AG04450 (cell line): Measurements from ENCODE around the gene GNA12. TPM values are rescaled to one million over a fixed set of nuclear protein-coding genes. Genes with fewer than 3 reads are reported as not detected.

Experiments used
- CTCF ChIA-PET: fragments of 300-600, 350-600 bp; formaldehyde crosslinking; extraction: SDS; loops from one replicate; lab custom pipeline; 2022; ENCODE audit warnings: antibody characterized with exemption, inconsistent platforms; lab: Charles Lee
- POLR2A ChIA-PET: fragments of 350-600 bp; formaldehyde crosslinking; extraction: SDS; loops from one replicate; lab custom pipeline; 2021; ENCODE audit warnings: antibody characterized with exemption, inconsistent platforms; lab: Yijun Ruan, JAX
- DNase-seq: peaks from one replicate; pipeline ENCODE4 v3.0.0-alpha.2; 2011; ENCODE audit warnings: low read depth, low spot score
- H3K27ac ChIP-seq: one replicate; pipeline ENCODE4 v1.5.1; 2012; ENCODE audit warnings: low read depth, low read length, control low read depth
- H3K27me3 ChIP-seq: one replicate; pipeline ENCODE4 v1.6.0; 2012; ENCODE audit warnings: low read length; ENCODE audit not compliant: control insufficient read depth, insufficient read depth
- H3K4me3 ChIP-seq: 2 replicates; pipeline ENCODE4 v1.5.1; 2011; ENCODE audit warnings: mild to moderate bottlenecking, low read depth, low read length, control low read depth
- H3K9me3 ChIP-seq: 2 replicates; pipeline ENCODE4 v1.5.1; 2012; ENCODE audit warnings: low read length; ENCODE audit not compliant: control insufficient read depth, insufficient read depth
- CTCF ChIP-seq: IDR thresholded peaks from 2 replicates; pipeline ENCODE4 v1.5.1; 2011; ENCODE audit warnings: low read depth, low read length, control low read depth, inconsistent platforms
- polyA plus RNA-seq: library from polyadenylated mRNA; depleted of rRNA; stranded (reverse); fragments of >200 nt; gene quantifications from 2 replicates; pipeline ENCODE4 v1.2.3, GENCODE V29; 2011

The GNA12 gene
- polyA plus RNA-seq, 1 experiment, result 97.4 TPM

- no peak overlapping the region for H3K27ac ChIP-seq
- POLR2A ChIA-PET, result no interaction called here
- TF ChIP-seq CTCF, result no peak
- no peak for DNase-seq
- no peaks in the 10 kb centered on the region for H3K27me3 ChIP-seq
- peaks cover 9% of the 10 kb centered on the region for H3K9me3 ChIP-seq
- CTCF ChIA-PET, result interaction anchor here (0.6 to 0.7 kb wide), 2 partner anchors 8 to 137 kb away, joined by 4 read pairs; no protein-coding TSS in a partner anchor
- H3K4me3 ChIP-seq, result no peak overlapping the region
Measured at GRCh38 chr7:2708041-2708440, 136.1 kb downstream of the GNA12 start.

GRCh38 chr7:2707481-2707880, 136.6 kb downstream of the GNA12 start:
- DNase-seq, result no peak
- TF ChIP-seq CTCF, result no peak
- Histone ChIP-seq H3K4me3 (no peak overlapping the region), H3K27me3 (no peaks in the 10 kb centered on the region), H3K9me3 (peaks cover 9% of the 10 kb centered on the region), H3K27ac (no peak overlapping the region)
- CTCF ChIA-PET, result interaction anchor here (0.6 to 0.7 kb wide), 2 partner anchors 8 to 141 kb away, joined by 4 read pairs; no protein-coding TSS in a partner anchor
- POLR2A ChIA-PET, result interaction anchor here (0.7 kb wide), 1 partner anchor 39 kb away, joined by 10 read pairs; no protein-coding TSS in a partner anchor

- CTCF ChIA-PET, result no interaction called here
- Histone ChIP-seq H3K4me3 (no peak overlapping the region), H3K27ac (no peak overlapping the region), H3K9me3 (peaks cover 9% of the 10 kb centered on the region), H3K27me3 (no peaks in the 10 kb centered on the region)
- POLR2A ChIA-PET, result no interaction called here
- no peak for DNase-seq
- TF ChIP-seq CTCF, result no peak
Measured at GRCh38 chr7:2706685-2707126, 137.4 kb downstream of the GNA12 start.

GRCh38 chr7:2705371-2706096, 138.6 kb downstream of the GNA12 start:
- POLR2A ChIA-PET, result no interaction called here
- H3K27ac ChIP-seq, result no peak overlapping the region
- H3K27me3 ChIP-seq, result no peaks in the 10 kb centered on the region
- H3K4me3 ChIP-seq, result no peak overlapping the region
- no peak for TF ChIP-seq CTCF
- CTCF ChIA-PET, result no interaction called here
- no peak for DNase-seq
- H3K9me3 ChIP-seq, result peaks cover 1% of the 10 kb centered on the region

GRCh38 chr7:2702594-2702957, 141.5 kb downstream of the GNA12 start:
- H3K27ac ChIP-seq, result no peak overlapping the region
- no peak overlapping the region for H3K4me3 ChIP-seq
- peaks cover 3% of the 10 kb centered on the region for H3K27me3 ChIP-seq
- ChIA-PET POLR2A (no interaction called here), CTCF (interaction anchor here (1.9 kb wide), 1 partner anchor 32 kb away, joined by 6 read pairs; no protein-coding TSS in a partner anchor)
- H3K9me3 ChIP-seq, result no peaks in the 10 kb centered on the region; the same call in 1 of the 2 replicates
- no peak for DNase-seq
- TF ChIP-seq CTCF, result no peak
